HEK293T (cell line): ENCODE results near the gene RFNG.

Experiments used
- CTCF ChIA-PET: fragments of 350-600 bp; formaldehyde crosslinking; extraction: SDS; loops from one replicate; lab custom pipeline; 2021; ENCODE audit warnings: antibody characterized with exemption, inconsistent platforms; lab: Yijun Ruan, JAX
- POLR2A ChIA-PET: fragments of 350-600 bp; formaldehyde crosslinking; extraction: SDS; loops from one replicate; lab custom pipeline; 2020; ENCODE audit warnings: antibody characterized with exemption, inconsistent platforms; lab: Yijun Ruan, JAX
- DNase-seq: peaks from one replicate; pipeline ENCODE4 v3.0.0; 2012; ENCODE audit warnings: mixed read lengths; ENCODE audit errors: extremely low spot score
- ARNT ChIP-seq: fragments of 450-650 bp; IDR thresholded peaks from 2 replicates; pipeline ENCODE4 v1.6.1; 2017; ENCODE audit warnings: mild to moderate bottlenecking
- BHLHE40 ChIP-seq: fragments of 450-650 bp; IDR thresholded peaks from 2 replicates; pipeline ENCODE4 v1.6.1; 2016; ENCODE audit warnings: mild to moderate bottlenecking, moderate library complexity, borderline replicate concordance
- CTBP1 ChIP-seq: fragments of 450-650 bp; IDR thresholded peaks from 2 replicates; pipeline ENCODE4 v1.6.1; 2016; ENCODE audit warnings: borderline replicate concordance
- ELF4 ChIP-seq: fragments of 450-650 bp; IDR thresholded peaks from 2 replicates; pipeline ENCODE4 v1.6.1; 2017; ENCODE audit warnings: antibody characterized with exemption
- FOXA1 ChIP-seq: fragments of 450-650 bp; IDR thresholded peaks from 2 replicates; pipeline ENCODE4 v1.6.1; 2016; ENCODE audit warnings: mild to moderate bottlenecking
- FOXK2 ChIP-seq: fragments of 450-650 bp; IDR thresholded peaks from 2 replicates; pipeline ENCODE4 v1.6.1; 2016; ENCODE audit warnings: mild to moderate bottlenecking
- FOXM1 ChIP-seq: fragments of 450-650 bp; IDR thresholded peaks from 2 replicates; pipeline ENCODE4 v1.6.1; 2017; ENCODE audit warnings: mild to moderate bottlenecking, borderline replicate concordance
- HDGF ChIP-seq: fragments of 450-650 bp; IDR thresholded peaks from 2 replicates; pipeline ENCODE4 v1.6.1; 2017; ENCODE audit warnings: antibody characterized with exemption, borderline replicate concordance
- L3MBTL2 ChIP-seq: fragments of 450-650 bp; conservative IDR thresholded peaks from 2 replicates; pipeline ENCODE4 v1.6.1; 2016; ENCODE audit warnings: mild to moderate bottlenecking
- LEF1 ChIP-seq: fragments of 450-650 bp; IDR thresholded peaks from 2 replicates; pipeline ENCODE4 v1.6.1; 2017; ENCODE audit warnings: mild to moderate bottlenecking, borderline replicate concordance
- NFRKB ChIP-seq: fragments of 450-650 bp; IDR thresholded peaks from 2 replicates; pipeline ENCODE4 v1.6.1; 2016; ENCODE audit warnings: mild to moderate bottlenecking, moderate library complexity
- PKNOX1 ChIP-seq: fragments of 450-650 bp; IDR thresholded peaks from 2 replicates; pipeline ENCODE4 v1.6.1; 2016
- SP1 ChIP-seq: fragments of 450-650 bp; IDR thresholded peaks from 2 replicates; pipeline ENCODE4 v1.6.1; 2017
- SUZ12 ChIP-seq: fragments of 450-650 bp; IDR thresholded peaks from 2 replicates; pipeline ENCODE4 v1.6.1; 2016; ENCODE audit warnings: mild to moderate bottlenecking
- TARDBP ChIP-seq: fragments of 450-650 bp; IDR thresholded peaks from 2 replicates; pipeline ENCODE4 v1.6.1; 2016
- ZNF384 ChIP-seq: fragments of 450-650 bp; IDR thresholded peaks from 2 replicates; pipeline ENCODE4 v1.6.1; 2016

The RFNG gene

GRCh38 chr17:82031885-82032627 is 19.6 kb downstream of the RFNG start:
- ChIA-PET POLR2A (interaction anchor here (0.9 to 3.8 kb wide), 9 partner anchors 9 to 73 kb away, joined by 3 to 34 read pairs (median 4); partner anchors contain the start of genes CENPX, FASN and LRRC45), CTCF (interaction anchor here (1.3 kb wide), 1 partner anchor 11 kb away, joined by 4 read pairs; no protein-coding TSS in a partner anchor)
- TF ChIP-seq ELF4 (no peak), NFRKB (no peak), L3MBTL2 (peak; percentile 56), LEF1 (no peak)
- DNase-seq, result peak; percentile 47

GRCh38 chr17:82031303-82031884 is 20.2 kb downstream of the RFNG start, which contains the start of gene RAC3:
Gene RAC3 (plus strand): TSS chr17:82031678. CDS start chr17:82031762, 84 bp downstream.
- TF ChIP-seq TARDBP (no peak), L3MBTL2 (no peak)
- ChIA-PET CTCF (interaction anchor here (1.2 to 1.3 kb wide), 2 partner anchors 10 to 71 kb away, joined by 3 to 4 read pairs; no protein-coding TSS in a partner anchor), POLR2A (interaction anchor here (0.6 to 3.8 kb wide), 12 partner anchors 9 to 124 kb away, joined by 3 to 34 read pairs (median 4); partner anchors contain the start of genes CENPX, FASN and LRRC45)
- DNase-seq, result peak; percentile 78

GRCh38 chr17:82030470-82031302 is 20.9 kb downstream of the RFNG start:
- ChIA-PET CTCF (interaction anchor here (0.6 to 2.2 kb wide), 18 partner anchors 9 to 1156 kb away, joined by 3 to 13 read pairs (median 4); no protein-coding TSS in a partner anchor), POLR2A (interaction anchor here (0.6 to 3.8 kb wide), 14 partner anchors 8 to 124 kb away, joined by 3 to 34 read pairs (median 3); partner anchors contain the start of genes CENPX, DUS1L, FASN and LRRC45)
- TF ChIP-seq L3MBTL2 (peak; percentile 54; the same call in 1 of the 2 replicates), ZNF384 (no peak), HDGF (0 out of 2 replicates have a peak, but pooled peaks have one; percentile 48), CTBP1 (peak; percentile 29; the same call in 1 of the 2 replicates)
- peak; percentile 88 for DNase-seq

- ChIA-PET CTCF (interaction anchor here (0.6 to 2.2 kb wide), 10 partner anchors 9 to 124 kb away, joined by 3 to 13 read pairs (median 4); no protein-coding TSS in a partner anchor), POLR2A (interaction anchor here (0.7 to 3.8 kb wide), 10 partner anchors 7 to 125 kb away, joined by 3 to 34 read pairs (median 3); partner anchors contain the start of genes DCXR, DUS1L and FASN)
- TF ChIP-seq L3MBTL2, result no peak
- no peak for TF ChIP-seq BHLHE40
- TF ChIP-seq CTBP1, result no peak
- TF ChIP-seq ELF4, result no peak
- TF ChIP-seq FOXM1, result no peak
- TF ChIP-seq FOXA1, result no peak
- no peak for TF ChIP-seq ARNT
- TF ChIP-seq PKNOX1, result no peak
- TF ChIP-seq NFRKB, result no peak
- no peak for DNase-seq
Observed at GRCh38 chr17:82029990-82030469, 21.6 kb downstream of the RFNG start.

GRCh38 chr17:82029391-82029790 is 22.2 kb downstream of the RFNG start:
- ChIA-PET CTCF (interaction anchor here (1.2 to 2.2 kb wide), 2 partner anchors 77 to 125 kb away, joined by 4 to 13 read pairs; no protein-coding TSS in a partner anchor), POLR2A (interaction anchor here (0.7 to 1.9 kb wide), 6 partner anchors 8 to 69 kb away, joined by 3 to 13 read pairs (median 3); partner anchors contain the start of genes DCXR and DUS1L)
- TF ChIP-seq ZNF384, result no peak
- TF ChIP-seq BHLHE40, result no peak
- no peak for TF ChIP-seq FOXK2
- TF ChIP-seq FOXA1, result no peak
- no peak for TF ChIP-seq ELF4
- TF ChIP-seq TARDBP, result no peak
- no peak for TF ChIP-seq NFRKB
- no peak for TF ChIP-seq L3MBTL2
- no peak for TF ChIP-seq LEF1
- no peak for TF ChIP-seq SUZ12
- no peak for TF ChIP-seq PKNOX1
- TF ChIP-seq CTBP1, result no peak
- DNase-seq, result no peak

GRCh38 chr17:82028966-82029365 is 22.6 kb downstream of the RFNG start:
- no peak for DNase-seq
- no peak for TF ChIP-seq SUZ12
- no peak for TF ChIP-seq ZNF384
- no peak for TF ChIP-seq FOXK2
- TF ChIP-seq LEF1, result no peak
- TF ChIP-seq FOXA1, result no peak
- TF ChIP-seq BHLHE40, result no peak
- no peak for TF ChIP-seq CTBP1
- no peak for TF ChIP-seq SP1
- no peak for TF ChIP-seq HDGF
- no peak for TF ChIP-seq ARNT
- no peak for TF ChIP-seq L3MBTL2
- no peak for TF ChIP-seq PKNOX1
- TF ChIP-seq TARDBP, result no peak
- no peak for TF ChIP-seq ELF4
- no peak for TF ChIP-seq FOXM1
- no peak for TF ChIP-seq NFRKB
- ChIA-PET POLR2A (interaction anchor here (0.7 to 1.9 kb wide), 6 partner anchors 9 to 263 kb away, joined by 3 to 13 read pairs (median 3); partner anchors contain the start of genes DCXR and DUS1L), CTCF (interaction anchor here (1.2 to 2.2 kb wide), 2 partner anchors 77 to 126 kb away, joined by 4 to 13 read pairs; no protein-coding TSS in a partner anchor)
